OCI-LY1 (cell line): ENCODE measurements around the gene ASGR2.
"Not testable (repeated sequence)": the region's sequence is repeated elsewhere in the genome, so short reads cannot be mapped to it uniquely, and the experiment has no call there.

Experiments used
- H2AFZ ChIP-seq: fragments of 200-600 bp; sonication (generic), shearing (Covaris generic); 2 replicates; pipeline ENCODE4 v1.6.0; 2014; ENCODE audit warnings: antibody characterized with exemption, mild to moderate bottlenecking, low read length
- H3F3A ChIP-seq: fragments of 200-600 bp; sonication (generic), shearing (Covaris generic); 2 replicates; pipeline ENCODE4 v1.6.0; 2014; ENCODE audit warnings: mild to moderate bottlenecking, antibody characterized with exemption, low read length, moderate library complexity; ENCODE audit not compliant: insufficient read depth
- H3K27ac ChIP-seq: fragments of 200-600 bp; sonication (generic); 2 replicates; pipeline ENCODE4 v1.5.1; 2014; ENCODE audit warnings: low read length, mixed run types, mild to moderate bottlenecking, low read depth; ENCODE audit not compliant: poor library complexity, severe bottlenecking
- H3K27me3 ChIP-seq: fragments of 200-600 bp; sonication (generic); 2 replicates; pipeline ENCODE4 v1.6.0; 2014; ENCODE audit warnings: antibody characterized with exemption, mild to moderate bottlenecking, low read length, moderate library complexity; ENCODE audit not compliant: insufficient read depth
- H3K36me3 ChIP-seq: fragments of 200-600 bp; sonication (generic); 2 replicates; pipeline ENCODE4 v1.6.1; 2014; ENCODE audit warnings: mild to moderate bottlenecking, antibody characterized with exemption, low read length, moderate library complexity, mixed read lengths; ENCODE audit not compliant: insufficient read depth
- H3K4me1 ChIP-seq: fragments of 200-600 bp; sonication (generic); 2 replicates; pipeline ENCODE4 v1.5.1; 2014; ENCODE audit warnings: mild to moderate bottlenecking, low read length, moderate library complexity; ENCODE audit not compliant: insufficient read depth, severe bottlenecking
- H3K4me2 ChIP-seq: fragments of 200-600 bp; sonication (generic), shearing (Covaris generic); 2 replicates; pipeline ENCODE4 v1.6.1; 2014; ENCODE audit warnings: low read length
- H3K4me3 ChIP-seq: fragments of 200-600 bp; sonication (generic); 2 replicates; pipeline ENCODE4 v1.5.1; 2014; ENCODE audit warnings: low read length, low read depth, mild to moderate bottlenecking, mixed read lengths; ENCODE audit not compliant: poor library complexity, severe bottlenecking
- H3K79me2 ChIP-seq: fragments of 200-600 bp; shearing (Covaris generic); 2 replicates; pipeline ENCODE4 v1.6.1; 2016; ENCODE audit warnings: mixed run types, low read length, mixed read lengths; ENCODE audit not compliant: insufficient read depth
- H3K9ac ChIP-seq: fragments of 200-600 bp; sonication (generic), shearing (Covaris generic); 2 replicates; pipeline ENCODE4 v1.6.1; 2014; ENCODE audit warnings: mild to moderate bottlenecking, low read length, mixed read lengths
- H3K9me2 ChIP-seq: fragments of 200-600 bp; sonication (generic), shearing (Covaris generic); 2 replicates; pipeline ENCODE4 v1.6.1; 2014; ENCODE audit warnings: low read depth, mild to moderate bottlenecking, low read length, mixed read lengths
- H3K9me3 ChIP-seq: fragments of 200-600 bp; shearing (Covaris generic); 2 replicates; pipeline ENCODE4 v1.6.1; 2014; ENCODE audit warnings: low read length, mixed read lengths
- H4K20me1 ChIP-seq: fragments of 200-600 bp; sonication (generic), shearing (Covaris generic); 2 replicates; pipeline ENCODE4 v1.6.0; 2016; ENCODE audit warnings: mild to moderate bottlenecking, low read length; ENCODE audit not compliant: insufficient read depth
- EZH2 ChIP-seq: fragments of 200-600 bp; sonication (generic), shearing (Covaris generic); IDR thresholded peaks from 2 replicates; pipeline ENCODE4 v1.8.0; 2017; ENCODE audit warnings: borderline replicate concordance, mixed run types, mild to moderate bottlenecking, antibody characterized with exemption, low read length, moderate library complexity, mixed read lengths
- TF ChIP-seq, protein P1 (sequence below): fragments of 200-600 bp; sonication (generic), shearing (Covaris generic); IDR thresholded peaks from 2 replicates; pipeline ENCODE4 v1.5.1; 2017; ENCODE audit warnings: mild to moderate bottlenecking, antibody characterized with exemption, low read length, moderate library complexity, mixed read lengths

Gene ASGR2, protein sequence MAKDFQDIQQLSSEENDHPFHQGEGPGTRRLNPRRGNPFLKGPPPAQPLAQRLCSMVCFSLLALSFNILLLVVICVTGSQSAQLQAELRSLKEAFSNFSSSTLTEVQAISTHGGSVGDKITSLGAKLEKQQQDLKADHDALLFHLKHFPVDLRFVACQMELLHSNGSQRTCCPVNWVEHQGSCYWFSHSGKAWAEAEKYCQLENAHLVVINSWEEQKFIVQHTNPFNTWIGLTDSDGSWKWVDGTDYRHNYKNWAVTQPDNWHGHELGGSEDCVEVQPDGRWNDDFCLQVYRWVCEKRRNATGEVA

DNA sequence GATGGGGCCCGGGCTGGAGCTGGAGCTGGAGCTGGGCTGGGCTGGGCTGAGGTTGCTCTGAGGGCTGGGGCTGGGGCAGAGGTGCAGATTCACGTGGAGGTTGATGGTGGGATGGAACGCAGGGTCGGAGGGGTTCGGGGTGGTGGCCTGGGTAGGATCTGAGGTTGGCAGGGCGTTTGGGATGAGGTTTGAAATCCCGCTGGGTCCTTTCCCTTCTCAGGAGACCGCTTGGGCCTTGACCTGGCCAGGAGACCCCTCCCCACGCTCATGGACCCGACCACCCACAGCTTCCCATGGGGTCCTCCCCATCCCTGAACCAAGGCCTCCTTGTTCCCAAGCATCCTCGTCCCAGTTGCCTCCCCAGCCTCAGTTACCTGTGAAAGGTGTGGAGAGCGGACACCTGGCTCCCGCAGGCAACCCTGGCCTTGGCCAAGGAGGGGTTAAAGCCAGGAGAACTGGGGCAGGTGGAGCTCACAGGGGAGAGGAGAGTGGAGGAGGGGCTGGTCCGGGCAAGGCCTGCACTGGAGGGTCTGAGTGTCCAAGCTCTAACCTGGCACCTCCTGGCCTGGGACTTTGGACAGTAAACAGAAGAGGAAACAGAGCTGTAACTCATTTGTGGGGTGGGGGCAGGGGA lies at the start of gene ASGR2:
ASGR2 (minus strand) TSS at position 582 of the 634 bp plus-strand sequence. CDS start 582 bp downstream, outside the sequence.
- no peak within 1 kb of the TSS for H3K4me2 ChIP-seq
- H3K27me3 ChIP-seq = no peaks in the 10 kb centered on the region; the same call in 1 of the 2 replicates
- H2AFZ ChIP-seq = no peak within 1 kb of the TSS
- no peaks in the 10 kb centered on the region for H4K20me1 ChIP-seq
- no peaks in the 10 kb centered on the region for H3K9me3 ChIP-seq
- no peak within 1 kb of the TSS for H3K4me3 ChIP-seq
- H3K27ac ChIP-seq = no peak within 1 kb of the TSS
- H3K9ac ChIP-seq = no peak within 1 kb of the TSS
- H3K9me2 ChIP-seq = no peaks in the 10 kb centered on the region
- no peak for TF ChIP-seq EZH2
- TF ChIP-seq, protein P1, sequence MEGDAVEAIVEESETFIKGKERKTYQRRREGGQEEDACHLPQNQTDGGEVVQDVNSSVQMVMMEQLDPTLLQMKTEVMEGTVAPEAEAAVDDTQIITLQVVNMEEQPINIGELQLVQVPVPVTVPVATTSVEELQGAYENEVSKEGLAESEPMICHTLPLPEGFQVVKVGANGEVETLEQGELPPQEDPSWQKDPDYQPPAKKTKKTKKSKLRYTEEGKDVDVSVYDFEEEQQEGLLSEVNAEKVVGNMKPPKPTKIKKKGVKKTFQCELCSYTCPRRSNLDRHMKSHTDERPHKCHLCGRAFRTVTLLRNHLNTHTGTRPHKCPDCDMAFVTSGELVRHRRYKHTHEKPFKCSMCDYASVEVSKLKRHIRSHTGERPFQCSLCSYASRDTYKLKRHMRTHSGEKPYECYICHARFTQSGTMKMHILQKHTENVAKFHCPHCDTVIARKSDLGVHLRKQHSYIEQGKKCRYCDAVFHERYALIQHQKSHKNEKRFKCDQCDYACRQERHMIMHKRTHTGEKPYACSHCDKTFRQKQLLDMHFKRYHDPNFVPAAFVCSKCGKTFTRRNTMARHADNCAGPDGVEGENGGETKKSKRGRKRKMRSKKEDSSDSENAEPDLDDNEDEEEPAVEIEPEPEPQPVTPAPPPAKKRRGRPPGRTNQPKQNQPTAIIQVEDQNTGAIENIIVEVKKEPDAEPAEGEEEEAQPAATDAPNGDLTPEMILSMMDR = no peak
- no peaks in the 10 kb centered on the region for H3K4me1 ChIP-seq
- H3K36me3 ChIP-seq = no peaks in the 10 kb centered on the region
- H3K79me2 ChIP-seq = no peaks in the 10 kb centered on the region
- H3F3A ChIP-seq = no peaks in the 10 kb centered on the region

DNA sequence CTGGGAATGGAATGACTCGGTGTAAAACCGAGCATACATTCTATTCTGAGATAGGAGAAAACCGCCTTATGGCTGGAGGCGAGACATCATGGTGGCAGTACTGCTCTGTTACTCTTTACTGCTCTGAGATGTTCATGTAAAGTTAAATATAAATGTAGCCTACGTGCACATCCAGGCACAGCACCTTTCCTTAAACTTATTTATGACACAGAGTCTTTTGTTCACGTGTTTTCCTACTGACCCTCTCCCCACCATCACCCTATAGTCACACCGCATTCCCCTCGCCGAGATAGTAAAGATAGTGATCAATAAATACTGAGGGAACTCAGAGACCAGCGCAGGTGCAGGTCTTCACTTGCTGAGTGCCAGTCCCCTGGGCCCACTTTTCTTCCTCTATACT lies 44.9 kb upstream of the ASGR2 start:
- not testable (repeated sequence) for H3K9me3 ChIP-seq, H3K9ac ChIP-seq, H3K4me2 ChIP-seq, H3K27ac ChIP-seq, H3K4me3 ChIP-seq, H3K79me2 ChIP-seq, H3K9me2 ChIP-seq, H3F3A ChIP-seq, H4K20me1 ChIP-seq, H2AFZ ChIP-seq, H3K36me3 ChIP-seq, H3K27me3 ChIP-seq, H3K4me1 ChIP-seq

DNA sequence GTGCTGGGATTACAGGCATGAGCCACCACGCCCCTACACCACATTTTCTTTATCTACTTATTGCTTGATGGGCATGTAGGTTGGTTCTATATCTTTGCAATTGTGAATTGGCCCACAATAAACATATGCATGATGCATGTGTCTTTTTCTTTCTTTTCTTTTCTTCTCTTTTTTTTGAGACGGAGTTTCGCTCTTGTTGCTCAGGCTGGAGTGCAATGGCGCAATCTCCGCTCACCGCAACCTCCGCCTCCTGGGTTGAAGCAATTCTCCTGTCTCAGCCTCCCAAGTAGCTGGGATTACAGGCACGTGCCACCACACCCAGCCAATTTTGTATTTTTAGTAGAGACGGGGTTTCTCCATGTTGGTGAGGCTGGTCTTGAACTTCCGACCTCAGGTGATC lies 43.8 kb upstream of the ASGR2 start:
- H3K4me2 ChIP-seq, H4K20me1 ChIP-seq, H2AFZ ChIP-seq, H3K9me2 ChIP-seq, H3F3A ChIP-seq, H3K36me3 ChIP-seq, H3K9me3 ChIP-seq, H3K27me3 ChIP-seq, H3K4me3 ChIP-seq, H3K79me2 ChIP-seq, H3K9ac ChIP-seq, H3K27ac ChIP-seq, H3K4me1 ChIP-seq: not testable (repeated sequence)

DNA sequence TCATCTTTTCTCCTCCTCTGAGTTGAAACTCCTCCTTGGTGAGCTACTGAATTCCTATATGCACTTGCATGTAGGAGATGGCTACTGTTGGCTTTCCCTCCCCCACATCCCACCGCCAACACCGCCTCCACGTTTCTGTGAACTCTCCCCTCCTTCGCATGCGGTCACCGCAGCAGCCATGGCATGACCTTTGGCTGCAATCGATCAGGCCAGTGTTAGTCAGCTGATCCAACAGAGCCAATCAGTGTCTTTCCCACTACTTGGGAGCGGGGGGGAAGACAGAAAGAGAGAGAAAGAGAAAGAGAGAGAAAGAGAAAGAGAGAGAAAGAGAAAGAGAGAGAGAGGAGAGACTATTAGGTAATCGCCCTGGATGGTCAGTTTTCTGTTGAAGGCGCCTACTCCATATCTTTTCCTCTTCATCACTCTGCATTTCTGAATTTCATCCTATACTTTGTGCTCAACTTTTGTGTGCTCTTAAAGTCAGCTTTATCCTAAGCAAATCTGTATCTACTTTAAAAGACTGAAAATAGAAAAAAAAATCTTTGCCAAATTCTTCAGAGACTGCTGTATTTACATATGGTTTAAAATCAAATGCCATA lies 41.8 kb upstream of the ASGR2 start:
- H3K4me1 ChIP-seq = no peaks in the 10 kb centered on the region
- no peaks in the 10 kb centered on the region for H4K20me1 ChIP-seq
- TF ChIP-seq, protein P1 = no peak
- no peak for TF ChIP-seq EZH2
- H3K4me3 ChIP-seq = no peak overlapping the region
- no peaks in the 10 kb centered on the region for H3F3A ChIP-seq
- no peaks in the 10 kb centered on the region for H3K9me2 ChIP-seq
- H3K9me3 ChIP-seq = no peaks in the 10 kb centered on the region
- H2AFZ ChIP-seq = no peak overlapping the region
- no peak overlapping the region for H3K27ac ChIP-seq
- no peak overlapping the region for H3K9ac ChIP-seq
- H3K4me2 ChIP-seq = no peak overlapping the region
- peaks cover 3% of the 10 kb centered on the region; the same call in 1 of the 2 replicates for H3K27me3 ChIP-seq
- no peaks in the 10 kb centered on the region for H3K79me2 ChIP-seq
- H3K36me3 ChIP-seq = no peaks in the 10 kb centered on the region
